Stimulated activated CD4-positive, alpha-beta T cell treated with anti-CD3 and anti-CD28 coated beads, Interleukin-12 subunit alpha, Interleukin-12 subunit beta, amount 100 ng/mL, for 4 hours (primary cell): ENCODE results near the gene FAM25A.
"Not testable (repeated sequence)": the region's sequence is repeated elsewhere in the genome, so short reads cannot be mapped to it uniquely, and the experiment has no call there.

ENCODE experiments used
- DNase-seq: peaks from one replicate; pipeline ENCODE4 v3.0.0-alpha.2; 2020

Gene FAM25A

GRCh38 chr10:87014986-87015716 lies 4.9 kb upstream of the FAM25A start:
- DNase-seq: not testable (repeated sequence)

GRCh38 chr10:87018127-87018526 lies 2.0 kb upstream of the FAM25A start:
- not testable (repeated sequence) for DNase-seq

GRCh38 chr10:87019066-87019465 lies 1.0 kb upstream of the FAM25A start:
- not testable (repeated sequence) for DNase-seq

GRCh38 chr10:87019504-87019903 lies 590 bp upstream of the FAM25A start:
- not testable (repeated sequence) for DNase-seq

- DNase-seq: not testable (repeated sequence)
These were observed 5.3 kb downstream of the FAM25A start for GRCh38 chr10:87025285-87025958.

GRCh38 chr10:87026747-87027508 lies 6.8 kb downstream of the FAM25A start:
- DNase-seq: not testable (repeated sequence)

- DNase-seq: not testable (repeated sequence)
These were observed 10.3 kb downstream of the FAM25A start for GRCh38 chr10:87030419-87030818.

GRCh38 chr10:87030912-87031635 lies 11.0 kb downstream of the FAM25A start:
- no peak for DNase-seq

- no peak for DNase-seq
These were observed 16.5 kb downstream of the FAM25A start for GRCh38 chr10:87036623-87037022.

- no peak for DNase-seq
These were observed 18.2 kb downstream of the FAM25A start for GRCh38 chr10:87038286-87038717.

- no peak for DNase-seq
These were observed 18.7 kb downstream of the FAM25A start for GRCh38 chr10:87038786-87039185.

- not testable (repeated sequence) for DNase-seq
These were observed 23.5 kb downstream of the FAM25A start for GRCh38 chr10:87043579-87043978.

- no peak for DNase-seq
These were observed 25.4 kb downstream of the FAM25A start for GRCh38 chr10:87045434-87045938.

GRCh38 chr10:87053111-87053510 lies 33.0 kb downstream of the FAM25A start:
- DNase-seq: no peak

GRCh38 chr10:87053577-87054181 lies 33.6 kb downstream of the FAM25A start:
- DNase-seq: no peak

- DNase-seq: no peak
These were observed 34.5 kb downstream of the FAM25A start for GRCh38 chr10:87054373-87055295.

- no peak for DNase-seq
These were observed 38.1 kb downstream of the FAM25A start for GRCh38 chr10:87058171-87058570.

GRCh38 chr10:87059401-87059800 lies 39.3 kb downstream of the FAM25A start:
- DNase-seq: no peak

GRCh38 chr10:87060280-87060928 lies 40.3 kb downstream of the FAM25A start:
- DNase-seq: no peak

- no peak for DNase-seq
These were observed 44.6 kb downstream of the FAM25A start for GRCh38 chr10:87064651-87065050.

GRCh38 chr10:87066178-87066577 lies 46.1 kb downstream of the FAM25A start:
- DNase-seq: no peak
